Measurements from ENCODE around the gene SPSB3. TPM values are rescaled to one million over a fixed set of nuclear protein-coding genes. Genes with fewer than 3 reads are reported as not detected.

Gene SPSB3
- total and polyA plus RNA-seq, 2 of the 13 experiments (the other 11 are each of a cell fraction or from before 2014, with no cell fraction given), result 13.2 to 21.9 TPM

- ChIA-PET CTCF (ENCODE audit: low intra/inter-chr PET ratio, low total read pairs) (no interaction called here), POLR2A (no interaction called here)
- no peak for FAIRE-seq
- TF ChIP-seq PRPF4 (IDR thresholded peaks at IDR 0.05; ENCODE audit: low read depth, low read length, poor library complexity, severe bottlenecking) (no peak), MED1 (CRISPR knock-in tag; IDR thresholded peaks at IDR 0.05) (no peak), ZNF326 (CRISPR knock-in tag; IDR thresholded peaks at IDR 0.05; ENCODE audit: borderline replicate concordance) (no peak), TFAP4 (IDR thresholded peaks at IDR 0.05; ENCODE audit: borderline replicate concordance, low read depth) (no peak), ZNF577 (CRISPR knock-in tag; IDR thresholded peaks at IDR 0.05; ENCODE audit: borderline replicate concordance, low read depth) (no peak), ZNF20 (CRISPR knock-in tag; IDR thresholded peaks at IDR 0.05) (no peak), SP140L (CRISPR knock-in tag; IDR thresholded peaks at IDR 0.05; ENCODE audit: borderline replicate concordance) (no peak), HOXA9 (CRISPR knock-in tag; IDR thresholded peaks at IDR 0.05; ENCODE audit: borderline replicate concordance) (no peak), HOXA3 (CRISPR knock-in tag; IDR thresholded peaks at IDR 0.05) (no peak), SP1 (IDR thresholded peaks at IDR 0.05) (no peak), SP1 (CRISPR knock-in tag; IDR thresholded peaks at IDR 0.05) (no peak)
- TF ChIP-seq, protein P1, sequence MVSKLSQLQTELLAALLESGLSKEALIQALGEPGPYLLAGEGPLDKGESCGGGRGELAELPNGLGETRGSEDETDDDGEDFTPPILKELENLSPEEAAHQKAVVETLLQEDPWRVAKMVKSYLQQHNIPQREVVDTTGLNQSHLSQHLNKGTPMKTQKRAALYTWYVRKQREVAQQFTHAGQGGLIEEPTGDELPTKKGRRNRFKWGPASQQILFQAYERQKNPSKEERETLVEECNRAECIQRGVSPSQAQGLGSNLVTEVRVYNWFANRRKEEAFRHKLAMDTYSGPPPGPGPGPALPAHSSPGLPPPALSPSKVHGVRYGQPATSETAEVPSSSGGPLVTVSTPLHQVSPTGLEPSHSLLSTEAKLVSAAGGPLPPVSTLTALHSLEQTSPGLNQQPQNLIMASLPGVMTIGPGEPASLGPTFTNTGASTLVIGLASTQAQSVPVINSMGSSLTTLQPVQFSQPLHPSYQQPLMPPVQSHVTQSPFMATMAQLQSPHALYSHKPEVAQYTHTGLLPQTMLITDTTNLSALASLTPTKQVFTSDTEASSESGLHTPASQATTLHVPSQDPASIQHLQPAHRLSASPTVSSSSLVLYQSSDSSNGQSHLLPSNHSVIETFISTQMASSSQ (IDR thresholded peaks at IDR 0.05; ENCODE audit: low read depth), result no peak
- TF ChIP-seq, protein P1 (CRISPR knock-in tag; IDR thresholded peaks at IDR 0.05; ENCODE audit: borderline replicate concordance), result no peak
- TF ChIP-seq, protein P2, sequence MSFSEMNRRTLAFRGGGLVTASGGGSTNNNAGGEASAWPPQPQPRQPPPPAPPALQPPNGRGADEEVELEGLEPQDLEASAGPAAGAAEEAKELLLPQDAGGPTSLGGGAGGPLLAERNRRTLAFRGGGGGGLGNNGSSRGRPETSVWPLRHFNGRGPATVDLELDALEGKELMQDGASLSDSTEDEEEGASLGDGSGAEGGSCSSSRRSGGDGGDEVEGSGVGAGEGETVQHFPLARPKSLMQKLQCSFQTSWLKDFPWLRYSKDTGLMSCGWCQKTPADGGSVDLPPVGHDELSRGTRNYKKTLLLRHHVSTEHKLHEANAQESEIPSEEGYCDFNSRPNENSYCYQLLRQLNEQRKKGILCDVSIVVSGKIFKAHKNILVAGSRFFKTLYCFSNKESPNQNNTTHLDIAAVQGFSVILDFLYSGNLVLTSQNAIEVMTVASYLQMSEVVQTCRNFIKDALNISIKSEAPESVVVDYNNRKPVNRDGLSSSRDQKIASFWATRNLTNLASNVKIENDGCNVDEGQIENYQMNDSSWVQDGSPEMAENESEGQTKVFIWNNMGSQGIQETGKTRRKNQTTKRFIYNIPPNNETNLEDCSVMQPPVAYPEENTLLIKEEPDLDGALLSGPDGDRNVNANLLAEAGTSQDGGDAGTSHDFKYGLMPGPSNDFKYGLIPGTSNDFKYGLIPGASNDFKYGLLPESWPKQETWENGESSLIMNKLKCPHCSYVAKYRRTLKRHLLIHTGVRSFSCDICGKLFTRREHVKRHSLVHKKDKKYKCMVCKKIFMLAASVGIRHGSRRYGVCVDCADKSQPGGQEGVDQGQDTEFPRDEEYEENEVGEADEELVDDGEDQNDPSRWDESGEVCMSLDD (CRISPR knock-in tag; IDR thresholded peaks at IDR 0.05; ENCODE audit: borderline replicate concordance), result no peak
- TF ChIP-seq, protein P3, sequence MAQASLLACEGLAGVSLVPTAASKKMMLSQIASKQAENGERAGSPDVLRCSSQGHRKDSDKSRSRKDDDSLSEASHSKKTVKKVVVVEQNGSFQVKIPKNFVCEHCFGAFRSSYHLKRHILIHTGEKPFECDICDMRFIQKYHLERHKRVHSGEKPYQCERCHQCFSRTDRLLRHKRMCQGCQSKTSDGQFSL (CRISPR knock-in tag; IDR thresholded peaks at IDR 0.05), result no peak
Measured at GRCh38 chr16:1731603-1732002, 50.8 kb downstream of the SPSB3 start.

More at GRCh38 chr16:1731603-1732002, 50.8 kb downstream of the SPSB3 start:
- in situ Hi-C loops (cut with HindIII; ENCODE audit: extremely low pct_ligation_motif_present, low pct_unique_long_range_greater_than_20kb) (no loop called here), intact Hi-C loops (cut with micrococcal nuclease; ENCODE audit: unreplicated experiment) (no loop called here)
- Histone ChIP-seq H3K27ac (ENCODE audit: extremely low read length, insufficient read depth, low read length) (no peak overlapping the region), H3K9ac (ENCODE audit: insufficient read depth, low read depth, low read length) (no peak overlapping the region), H3K79me2 (ENCODE audit: insufficient read depth, low read length) (no peaks in the 10 kb centered on the region), H2AFZ (ENCODE audit: low read length) (no peak overlapping the region), H4K20me1 (ENCODE audit: insufficient read depth, low read length) (no peaks in the 10 kb centered on the region), H3K4me3 (replicated peaks in 1 of 3; ENCODE audit: insufficient read depth in 1 of 3, low read depth in 2 of 3, low read length in 3 of 3) (no peak overlapping the region), H3K36me3 (replicated peaks in 1 of 2; ENCODE audit: control insufficient read depth in 1 of 2, insufficient read depth in 2 of 2, low read length in 2 of 2) (peaks cover 29 to 51% of the 10 kb centered on the region in 2 experiments; a peak in 4 of 5 replicates), H3K4me2 (ENCODE audit: low read depth, low read length) (no peak overlapping the region), H3K27me3 (ENCODE audit: control insufficient read depth in 1 of 2, insufficient read depth in 2 of 2, low read length in 2 of 2) (no peaks in the 10 kb centered on the region; a peak in 1 of 5 replicates), H3K4me1 (ENCODE audit: insufficient read depth, low read length) (no peaks in the 10 kb centered on the region), H3K9me3 (ENCODE audit: low read length) (peaks cover 11% of the 10 kb centered on the region)
- no TSS peak for BruUV-seq (replicated peaks)
- ATAC-seq (no peak), DNase-seq (ENCODE audit: low spot score) (no peak)
- 97% methylated on average over 5 of the region's 7 CpGs for WGBS (ENCODE audit: low lambda C conversion rate)

Measured in HepG2 (cell line).